BE2C (cell line): Measurements from ENCODE around the gene RNF144A.

Experiments used
- DNase-seq: peaks from one replicate; pipeline ENCODE4 v3.0.0-alpha.2; 2020
- H3K27me3 ChIP-seq: fragments of 250-450 bp; sonication (Bioruptor Pico); 2 replicates; pipeline ENCODE4 v1.5.1; 2020; ENCODE audit warnings: mild to moderate bottlenecking
- H3K36me3 ChIP-seq: fragments of 250-450 bp; sonication (Bioruptor Pico); 2 replicates; pipeline ENCODE4 v1.5.1; 2020; ENCODE audit warnings: mild to moderate bottlenecking
- H3K4me1 ChIP-seq: fragments of 250-450 bp; sonication (Bioruptor Pico); 2 replicates; pipeline ENCODE4 v1.5.1; 2020
- H3K4me3 ChIP-seq: 2 replicates; pipeline ENCODE4 v1.5.1; 2011; ENCODE audit warnings: low read depth, low read length
- H3K9me3 ChIP-seq: fragments of 250-450 bp; sonication (Bioruptor Pico); 2 replicates; pipeline ENCODE4 v1.5.1; 2020
- CTCF ChIP-seq: IDR thresholded peaks from 2 replicates; pipeline ENCODE4 v1.5.1; 2012; ENCODE audit warnings: mild to moderate bottlenecking, low read depth, low read length

Gene RNF144A

DNA sequence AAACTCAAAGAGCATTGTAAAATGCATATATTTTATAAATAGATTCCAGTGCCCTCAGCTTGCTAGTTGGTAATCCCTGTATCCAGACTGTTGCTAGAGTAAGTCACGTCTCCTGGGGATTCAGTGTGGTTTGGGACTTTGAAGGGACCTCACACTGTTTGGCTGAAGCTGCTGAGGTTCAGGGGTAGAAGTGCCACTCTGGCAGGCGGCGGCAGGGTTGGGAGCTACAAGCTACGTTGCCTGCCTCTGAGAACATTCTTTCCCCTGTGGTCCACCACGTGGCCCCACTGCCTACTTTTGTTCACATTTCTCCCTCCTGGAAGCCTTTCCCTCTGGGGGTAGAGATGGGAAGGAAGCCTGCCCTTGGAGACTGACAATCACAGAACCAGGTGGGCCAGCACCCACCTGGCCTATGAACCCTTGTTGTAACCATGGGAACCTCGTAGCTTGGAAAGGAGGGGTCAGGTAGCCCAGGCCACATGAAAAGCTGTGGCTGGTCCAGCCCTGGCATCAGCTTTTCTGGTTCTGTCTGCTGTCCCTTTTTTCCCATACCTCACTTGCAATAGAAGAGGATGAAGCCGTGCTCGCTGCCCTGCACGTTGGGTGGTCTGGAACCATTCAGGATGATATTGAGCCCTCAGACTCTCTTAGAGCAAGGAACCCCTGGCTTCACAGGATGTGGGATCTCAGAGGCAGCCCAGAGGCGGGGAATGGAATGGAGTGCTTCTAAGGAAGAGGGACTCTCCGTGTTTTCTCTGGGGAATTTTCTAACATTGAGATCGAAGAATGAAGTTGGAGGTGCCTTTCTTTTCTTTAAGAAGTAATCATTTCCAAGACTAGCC lies 2.9 kb downstream of the RNF144A start:
- Histone ChIP-seq H3K36me3 (peaks cover 4% of the 10 kb centered on the region), H3K4me1 (peaks cover 41% of the 10 kb centered on the region), H3K9me3 (no peaks in the 10 kb centered on the region), H3K4me3 (no peak overlapping the region), H3K27me3 (no peaks in the 10 kb centered on the region)
- DNase-seq = no peak
- no peak for TF ChIP-seq CTCF

DNA sequence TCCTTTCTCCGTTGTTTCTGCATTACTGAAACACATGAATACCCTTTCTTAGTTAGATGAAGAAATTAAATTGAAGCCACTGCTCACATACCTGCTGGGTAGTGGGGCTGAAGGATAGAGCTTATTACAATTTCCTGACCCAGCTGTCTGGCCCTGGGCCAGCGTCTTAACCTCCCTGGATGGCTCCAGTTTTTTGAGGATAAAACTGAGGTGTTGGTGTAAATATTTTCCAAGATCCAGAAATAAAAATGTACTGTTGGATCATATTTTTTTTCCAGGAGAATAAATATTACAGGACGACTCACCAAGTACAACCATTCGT lies 3.5 kb downstream of the RNF144A start:
- DNase-seq = no peak
- no peak for TF ChIP-seq CTCF
- H3K36me3 ChIP-seq = peaks cover 7% of the 10 kb centered on the region
- peaks cover 44% of the 10 kb centered on the region for H3K4me1 ChIP-seq
- H3K4me3 ChIP-seq = no peak overlapping the region
- H3K27me3 ChIP-seq = no peaks in the 10 kb centered on the region
- H3K9me3 ChIP-seq = no peaks in the 10 kb centered on the region

DNA sequence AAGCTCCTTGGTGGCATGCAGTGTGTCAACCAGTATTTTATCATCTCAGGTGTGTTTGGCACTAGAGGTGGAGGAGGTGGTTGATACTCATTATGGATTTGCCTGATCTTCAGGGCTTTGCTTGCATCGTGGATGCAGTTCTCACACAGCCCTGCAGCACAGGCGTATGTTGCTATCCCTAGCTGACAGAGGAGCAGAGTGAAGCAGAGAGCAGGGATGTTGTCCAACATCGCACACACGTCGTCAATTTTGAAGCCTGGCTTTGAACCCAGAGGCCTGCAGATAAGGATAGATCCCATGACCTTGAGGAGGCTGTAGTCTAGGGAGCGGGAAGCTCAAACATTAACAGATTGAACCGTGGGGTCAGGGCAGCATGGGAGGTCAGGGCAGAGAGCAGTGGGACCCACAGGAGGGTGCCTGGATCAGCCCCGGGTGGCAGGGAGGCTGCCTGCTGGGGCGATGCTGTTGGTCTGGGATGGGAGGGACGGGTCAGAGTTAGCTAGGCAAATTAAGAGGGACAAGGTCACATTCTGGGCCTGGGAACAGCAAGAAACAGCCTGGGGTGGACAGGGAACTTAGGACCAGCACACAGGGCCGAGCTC lies 4.2 kb downstream of the RNF144A start:
- H3K36me3 ChIP-seq = peaks cover 9% of the 10 kb centered on the region

DNA sequence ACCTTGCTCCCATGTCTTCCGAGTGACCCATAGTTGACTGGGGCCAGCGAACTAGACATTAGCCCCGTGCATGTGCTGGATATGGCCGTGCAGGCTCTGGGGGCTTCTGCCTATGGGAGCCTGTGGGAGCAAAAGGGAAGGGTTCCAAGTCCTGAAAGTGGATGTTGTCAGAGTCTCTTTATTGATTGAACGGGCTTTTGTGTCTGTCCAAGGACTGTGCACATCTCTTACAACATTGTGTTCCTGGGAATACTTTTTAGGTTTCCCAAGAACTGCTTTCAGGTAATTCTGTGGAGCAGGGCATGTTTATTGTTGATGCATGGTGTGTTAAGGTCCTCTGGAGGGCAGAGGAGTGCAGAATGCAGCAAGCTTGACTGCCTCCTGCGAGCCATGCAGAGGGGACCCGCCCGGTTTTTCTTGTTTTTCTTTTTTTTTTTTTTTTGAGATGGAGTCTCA lies 5.0 kb downstream of the RNF144A start:
- Histone ChIP-seq H3K4me3 (no peak overlapping the region), H3K27me3 (no peaks in the 10 kb centered on the region), H3K9me3 (no peaks in the 10 kb centered on the region), H3K36me3 (peaks cover 9% of the 10 kb centered on the region), H3K4me1 (peaks cover 55% of the 10 kb centered on the region)
- peak; percentile 50 for TF ChIP-seq CTCF
- peak; percentile 33 for DNase-seq

More for the DNA sequence above, 4.2 kb downstream of the RNF144A start:
- DNase-seq = no peak
- Histone ChIP-seq H3K27me3 (no peaks in the 10 kb centered on the region), H3K4me1 (peaks cover 51% of the 10 kb centered on the region), H3K4me3 (no peak overlapping the region), H3K9me3 (no peaks in the 10 kb centered on the region)
- no peak for TF ChIP-seq CTCF

- no peaks in the 10 kb centered on the region for H3K9me3 ChIP-seq
- H3K4me1 ChIP-seq = peaks cover 62% of the 10 kb centered on the region
- DNase-seq = no peak
- H3K27me3 ChIP-seq = no peaks in the 10 kb centered on the region
- H3K4me3 ChIP-seq = no peak overlapping the region
- TF ChIP-seq CTCF = no peak
- peaks cover 14% of the 10 kb centered on the region for H3K36me3 ChIP-seq
Observed at GRCh38 chr2:6923319-6923718, 6.1 kb downstream of the RNF144A start.
